Mesothelial cell of epicardium (in vitro differentiated cells): Measurements from ENCODE around the gene MGAT5B. TPM values are rescaled to one million over a fixed set of nuclear protein-coding genes. Genes with fewer than 3 reads are reported as not detected.

Experiments used
- DNase-seq, 2 experiments: peaks; one replicate each; pipeline ENCODE4 v3.0.0; 2021; ENCODE audit warnings: low spot score in 2 of 2; ENCODE audit not compliant: unreplicated experiment in 2 of 2
- H3K27ac Mint-ChIP-seq: 2 replicates; pipeline ENCODE4 v1.8.0; 2021; ENCODE audit warnings: mixed read lengths
- H3K27me3 Mint-ChIP-seq: 2 replicates; pipeline ENCODE4 v1.8.0; 2021; ENCODE audit warnings: low read depth, mixed read lengths
- H3K36me3 Mint-ChIP-seq: 2 replicates; pipeline ENCODE4 v1.8.0; 2021; ENCODE audit warnings: mixed read lengths
- H3K4me1 Mint-ChIP-seq: 2 replicates; pipeline ENCODE4 v1.8.0; 2021; ENCODE audit warnings: mixed read lengths
- H3K4me3 Mint-ChIP-seq: 2 replicates; pipeline ENCODE4 v1.8.0; 2021; ENCODE audit warnings: mild to moderate bottlenecking, moderate library complexity, mixed read lengths
- H3K9me3 Mint-ChIP-seq: 2 replicates; pipeline ENCODE4 v1.8.0; 2021; ENCODE audit warnings: mixed read lengths
- total RNA-seq: library from RNA; stranded (reverse); gene quantifications from 3 replicates; pipeline ENCODE4 v1.2.1, GENCODE V29; 2021
- TF ChIP-seq, protein P1 (sequence below): fragments of 200-600 bp; sonication (generic); IDR thresholded peaks from one replicate; pipeline ENCODE4 v1.5.0; 2021; ENCODE audit warnings: antibody characterized with exemption; ENCODE audit not compliant: unreplicated experiment

Gene MGAT5B
- total RNA-seq, 1 donor from 2014 or later, result 0.78 TPM

DNA sequence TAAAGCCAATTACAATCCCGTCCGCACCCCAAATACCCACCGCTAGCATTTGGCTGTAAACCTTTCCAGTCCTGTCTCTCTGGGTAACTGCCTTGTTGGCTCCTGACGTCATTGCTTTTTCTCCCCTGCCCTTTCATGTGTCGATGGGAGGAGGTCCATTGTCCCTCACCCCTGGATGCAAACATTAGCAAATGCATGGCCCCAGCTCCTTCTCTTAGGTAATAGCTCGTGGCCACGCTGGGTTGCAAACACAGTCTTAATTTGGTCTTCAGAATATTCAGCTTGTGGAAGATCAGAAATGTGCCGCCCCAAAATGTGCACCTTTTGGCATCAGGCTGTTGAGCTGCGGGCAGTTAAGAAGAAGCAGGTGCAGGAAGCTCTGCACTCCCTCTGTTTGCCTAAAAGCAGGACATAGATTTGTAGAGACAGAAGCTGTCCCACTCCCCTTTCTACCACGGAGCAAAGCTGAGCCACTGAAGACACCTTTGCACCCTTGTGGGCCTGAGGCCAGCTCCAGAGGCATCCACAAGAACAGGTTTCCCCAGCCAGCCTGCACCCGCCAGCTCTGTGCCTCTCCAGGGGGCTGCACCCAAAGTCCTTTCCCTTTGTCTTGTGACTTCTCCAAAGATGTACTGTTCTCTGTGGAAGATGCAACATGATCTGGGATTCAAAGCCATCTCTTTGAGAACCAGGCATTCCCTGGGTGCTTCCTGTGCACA is 127.3 kb downstream of the MGAT5B start:
- no peak overlapping the region for H3K4me3 Mint-ChIP-seq
- TF ChIP-seq, protein P1, sequence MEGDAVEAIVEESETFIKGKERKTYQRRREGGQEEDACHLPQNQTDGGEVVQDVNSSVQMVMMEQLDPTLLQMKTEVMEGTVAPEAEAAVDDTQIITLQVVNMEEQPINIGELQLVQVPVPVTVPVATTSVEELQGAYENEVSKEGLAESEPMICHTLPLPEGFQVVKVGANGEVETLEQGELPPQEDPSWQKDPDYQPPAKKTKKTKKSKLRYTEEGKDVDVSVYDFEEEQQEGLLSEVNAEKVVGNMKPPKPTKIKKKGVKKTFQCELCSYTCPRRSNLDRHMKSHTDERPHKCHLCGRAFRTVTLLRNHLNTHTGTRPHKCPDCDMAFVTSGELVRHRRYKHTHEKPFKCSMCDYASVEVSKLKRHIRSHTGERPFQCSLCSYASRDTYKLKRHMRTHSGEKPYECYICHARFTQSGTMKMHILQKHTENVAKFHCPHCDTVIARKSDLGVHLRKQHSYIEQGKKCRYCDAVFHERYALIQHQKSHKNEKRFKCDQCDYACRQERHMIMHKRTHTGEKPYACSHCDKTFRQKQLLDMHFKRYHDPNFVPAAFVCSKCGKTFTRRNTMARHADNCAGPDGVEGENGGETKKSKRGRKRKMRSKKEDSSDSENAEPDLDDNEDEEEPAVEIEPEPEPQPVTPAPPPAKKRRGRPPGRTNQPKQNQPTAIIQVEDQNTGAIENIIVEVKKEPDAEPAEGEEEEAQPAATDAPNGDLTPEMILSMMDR, result no peak

DNA sequence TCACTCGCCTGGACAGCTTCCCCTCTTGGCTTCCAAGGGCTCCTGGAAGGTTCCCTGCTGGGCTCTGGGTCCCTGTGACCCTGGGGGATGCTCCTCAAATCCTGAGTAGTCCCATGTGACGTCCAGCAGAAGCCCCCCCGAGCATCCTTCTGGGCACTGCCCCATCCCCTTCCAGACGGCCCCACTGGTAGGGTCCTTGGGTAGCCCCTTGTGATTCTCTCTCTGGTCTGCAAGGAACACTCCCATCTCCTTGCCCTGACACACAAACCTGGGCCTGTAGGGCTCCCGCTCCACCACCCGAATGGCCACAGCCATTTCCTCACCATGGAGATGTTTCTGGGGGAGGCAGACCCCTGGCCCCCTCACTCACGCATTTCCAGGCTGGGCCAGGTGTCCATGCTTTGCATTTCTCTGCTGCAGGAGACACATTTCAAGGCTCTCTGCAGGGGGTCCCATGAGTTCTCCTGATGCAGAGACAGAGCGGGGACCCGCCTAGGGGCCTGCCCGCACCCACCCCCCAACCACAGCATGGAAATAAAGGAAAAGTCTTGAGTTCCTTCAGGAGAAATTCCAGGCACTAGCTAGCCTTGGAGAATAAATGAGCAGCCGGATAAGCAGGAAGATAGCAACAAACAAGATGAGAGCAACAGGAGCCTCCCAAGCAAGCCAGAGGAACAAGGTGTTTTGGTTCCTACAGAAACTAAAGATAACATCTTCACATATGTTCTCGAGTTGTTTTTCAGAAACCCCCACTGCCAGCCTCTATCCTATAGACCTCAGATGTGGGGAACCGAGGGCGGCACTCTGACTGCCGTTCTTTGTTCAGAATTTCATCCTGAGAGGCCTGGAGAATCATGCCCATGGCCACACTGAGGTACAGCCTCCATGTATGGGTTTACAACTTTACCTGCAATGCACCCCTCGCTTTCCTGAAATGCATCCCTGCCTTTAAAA is 128.8 kb downstream of the MGAT5B start:
- no peak for DNase-seq
- no peaks in the 10 kb centered on the region for H3K9me3 Mint-ChIP-seq
- H3K27me3 Mint-ChIP-seq, result peaks cover 14% of the 10 kb centered on the region
- no peak overlapping the region for H3K4me3 Mint-ChIP-seq
- H3K4me1 Mint-ChIP-seq, result peaks cover 2% of the 10 kb centered on the region
- TF ChIP-seq, protein P1, result no peak
- H3K36me3 Mint-ChIP-seq, result no peaks in the 10 kb centered on the region
- H3K27ac Mint-ChIP-seq, result no peak overlapping the region

More for the DNA sequence above, 127.3 kb downstream of the MGAT5B start:
- Mint-ChIP-seq H3K9me3 (no peaks in the 10 kb centered on the region), H3K27me3 (peaks cover 4% of the 10 kb centered on the region), H3K27ac (no peak overlapping the region), H3K36me3 (no peaks in the 10 kb centered on the region), H3K4me1 (peaks cover 2% of the 10 kb centered on the region)
- no peak for DNase-seq

DNA sequence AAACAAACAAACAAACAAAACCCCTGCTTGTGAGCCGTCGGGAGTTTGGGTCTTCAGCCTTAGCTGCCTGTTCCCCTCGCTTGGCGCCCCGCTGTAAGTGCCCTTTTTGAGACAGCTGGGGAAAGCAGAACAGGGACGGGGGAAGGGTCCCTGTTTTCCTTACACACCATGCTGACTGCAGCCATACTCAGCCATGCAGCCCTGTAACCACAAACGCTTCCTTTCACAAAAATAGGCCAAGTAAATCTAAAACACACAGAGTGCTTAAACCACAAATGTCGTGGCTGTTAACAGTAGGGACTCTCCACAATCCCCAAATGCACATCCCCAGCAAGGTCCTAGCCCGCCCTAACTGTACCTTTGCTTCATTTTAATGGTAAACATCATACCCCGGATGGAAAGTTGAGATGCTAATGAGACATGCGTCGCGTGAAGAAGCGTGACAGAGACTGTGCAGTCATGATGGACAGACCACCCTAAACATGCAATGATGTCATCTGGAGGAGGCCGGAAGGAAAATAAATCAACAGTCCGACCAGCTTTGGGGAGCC is 129.9 kb downstream of the MGAT5B start:
- TF ChIP-seq, protein P1, result no peak
- Mint-ChIP-seq H3K36me3 (no peaks in the 10 kb centered on the region), H3K4me3 (no peak overlapping the region), H3K9me3 (no peaks in the 10 kb centered on the region), H3K4me1 (peaks cover 2% of the 10 kb centered on the region), H3K27ac (no peak overlapping the region), H3K27me3 (peaks cover 14% of the 10 kb centered on the region)
- DNase-seq, result no peak

DNA sequence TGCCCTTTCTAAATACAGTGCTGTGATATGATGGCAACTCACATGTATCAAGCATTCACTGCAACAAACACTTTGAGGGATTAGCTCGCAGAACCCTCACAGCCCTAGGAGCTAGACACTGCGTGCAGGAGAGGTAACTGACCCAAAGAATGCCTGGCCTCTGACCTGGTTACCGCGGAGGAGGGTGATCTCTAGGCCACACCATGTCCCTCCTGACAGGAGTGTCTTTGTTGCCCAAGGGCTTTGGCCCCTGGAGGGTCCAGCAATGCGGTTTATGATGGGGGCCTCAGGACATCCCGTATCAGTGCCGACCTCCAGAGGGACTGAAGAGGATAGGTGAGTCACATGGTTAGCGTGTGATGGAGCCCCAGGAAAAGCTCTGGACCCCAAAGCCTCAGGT is 130.6 kb downstream of the MGAT5B start:
- H3K36me3 Mint-ChIP-seq, result no peaks in the 10 kb centered on the region
- H3K27ac Mint-ChIP-seq, result no peak overlapping the region

More for the DNA sequence above, 130.6 kb downstream of the MGAT5B start:
- peaks cover 14% of the 10 kb centered on the region for H3K27me3 Mint-ChIP-seq
- peaks cover 2% of the 10 kb centered on the region for H3K4me1 Mint-ChIP-seq
- no peak for DNase-seq
- no peaks in the 10 kb centered on the region for H3K9me3 Mint-ChIP-seq
- H3K4me3 Mint-ChIP-seq, result no peak overlapping the region
- TF ChIP-seq, protein P1, result no peak

Other genes starting within 250 kb of the MGAT5B start
- gene ST6GALNAC1, start 224.6 kb upstream of the MGAT5B start, total RNA-seq, result 1.3 to 1.5 TPM (median 1.4 TPM) in 3 replicates
- gene MXRA7, start 157.4 kb upstream of the MGAT5B start, total RNA-seq, result 53.6 to 57.9 TPM (median 56.5 TPM) in 3 replicates
- gene JMJD6, start 141.8 kb upstream of the MGAT5B start, total RNA-seq, result 15.2 to 17.4 TPM (median 15.7 TPM) in 3 replicates
- gene METTL23, start 141.6 kb upstream of the MGAT5B start, total RNA-seq, result 22.0 to 25.6 TPM (median 22.1 TPM) in 3 replicates
- gene SRSF2, start 131.1 kb upstream of the MGAT5B start, total RNA-seq, result 229 to 239 TPM (median 231 TPM) in 3 replicates
- 34.4 to 39.7 TPM (median 34.7 TPM) in 3 replicates for gene MFSD11, start 130.3 kb upstream of the MGAT5B start, total RNA-seq